Left hindlimb (tissue), 1 donor: ENCODE data around the gene ACP7.
"Not testable (repeated sequence)": the region's sequence is repeated elsewhere in the genome, so short reads cannot be mapped to it uniquely, and the experiment has no call there.

ENCODE experiments used
- DNase-seq: peaks from one replicate; pipeline ENCODE4 v3.0.0-alpha.2; 2018

Gene ACP7

DNA sequence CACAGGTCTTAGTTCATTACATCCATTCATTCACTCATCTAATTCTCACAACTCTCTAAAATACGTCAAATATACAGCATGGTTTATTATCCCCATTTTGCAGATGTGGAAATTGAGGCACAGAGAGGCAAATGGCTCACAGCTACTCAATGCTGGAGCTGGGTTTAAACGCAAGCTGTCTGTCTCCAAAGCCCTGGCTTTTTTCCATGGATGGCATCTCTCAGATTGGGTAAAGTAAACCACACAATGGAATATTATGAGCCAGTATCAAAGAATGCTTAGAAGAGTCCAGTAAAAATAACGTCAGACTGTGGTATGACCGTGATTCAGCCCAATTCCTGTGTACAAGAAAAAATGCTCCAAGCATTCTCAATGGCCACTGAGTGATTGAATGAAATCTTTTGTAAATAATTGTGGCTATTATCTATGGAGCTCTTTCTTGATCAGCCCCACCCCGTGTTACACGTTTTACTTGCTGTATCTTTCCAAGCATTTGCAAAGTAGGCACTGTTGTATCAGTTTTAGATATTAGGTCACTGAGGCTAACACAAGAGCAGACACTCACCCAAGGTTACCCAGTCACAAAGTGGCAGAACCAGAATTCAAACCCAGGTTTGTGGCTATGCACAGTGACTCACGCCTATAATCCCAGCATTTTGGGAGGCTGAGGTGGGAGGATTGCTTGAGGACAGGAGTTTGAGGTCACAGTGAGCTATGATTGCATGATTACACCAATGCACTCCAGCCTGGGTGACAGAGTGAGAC, 5.5 kb upstream of the ACP7 start:
- no peak for DNase-seq

DNA sequence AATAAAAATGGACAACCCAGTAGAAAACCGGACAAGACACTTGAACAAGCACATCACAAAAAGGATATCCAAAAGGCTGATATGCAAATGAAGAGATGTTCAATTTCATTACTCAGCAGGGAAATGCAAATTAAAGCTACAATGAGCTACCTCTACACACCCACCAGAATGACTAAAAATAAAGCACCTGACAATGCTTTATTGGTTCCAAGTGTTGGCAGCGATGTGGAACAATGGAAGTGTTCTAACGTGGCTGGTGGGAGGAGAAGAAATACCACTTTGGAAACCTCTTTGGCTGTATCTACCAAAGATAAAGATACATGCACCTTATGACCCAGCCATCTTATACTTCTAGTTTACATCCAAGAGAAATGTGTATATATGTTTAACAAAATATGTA, 3.7 kb upstream of the ACP7 start:
- DNase-seq = no peak

DNA sequence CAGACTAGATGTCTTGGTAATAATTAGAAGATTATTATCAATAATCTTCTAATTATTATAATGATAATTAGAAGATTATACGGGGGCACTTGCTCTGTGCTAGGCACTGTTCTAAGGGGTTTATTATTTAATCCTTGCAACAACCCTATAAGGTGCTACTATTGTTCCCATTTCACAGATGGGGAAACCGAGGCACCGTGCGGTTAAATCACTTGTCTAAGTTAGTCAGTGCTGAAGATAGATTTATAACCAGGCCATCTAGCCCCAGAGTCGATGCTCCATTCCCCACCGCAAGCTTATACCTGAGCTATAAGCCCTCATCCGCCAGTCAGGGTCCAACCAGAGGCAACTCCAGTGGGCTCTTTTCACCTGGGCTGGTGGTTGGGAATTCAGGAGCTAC, 2.0 kb upstream of the ACP7 start:
- DNase-seq = no peak

DNA sequence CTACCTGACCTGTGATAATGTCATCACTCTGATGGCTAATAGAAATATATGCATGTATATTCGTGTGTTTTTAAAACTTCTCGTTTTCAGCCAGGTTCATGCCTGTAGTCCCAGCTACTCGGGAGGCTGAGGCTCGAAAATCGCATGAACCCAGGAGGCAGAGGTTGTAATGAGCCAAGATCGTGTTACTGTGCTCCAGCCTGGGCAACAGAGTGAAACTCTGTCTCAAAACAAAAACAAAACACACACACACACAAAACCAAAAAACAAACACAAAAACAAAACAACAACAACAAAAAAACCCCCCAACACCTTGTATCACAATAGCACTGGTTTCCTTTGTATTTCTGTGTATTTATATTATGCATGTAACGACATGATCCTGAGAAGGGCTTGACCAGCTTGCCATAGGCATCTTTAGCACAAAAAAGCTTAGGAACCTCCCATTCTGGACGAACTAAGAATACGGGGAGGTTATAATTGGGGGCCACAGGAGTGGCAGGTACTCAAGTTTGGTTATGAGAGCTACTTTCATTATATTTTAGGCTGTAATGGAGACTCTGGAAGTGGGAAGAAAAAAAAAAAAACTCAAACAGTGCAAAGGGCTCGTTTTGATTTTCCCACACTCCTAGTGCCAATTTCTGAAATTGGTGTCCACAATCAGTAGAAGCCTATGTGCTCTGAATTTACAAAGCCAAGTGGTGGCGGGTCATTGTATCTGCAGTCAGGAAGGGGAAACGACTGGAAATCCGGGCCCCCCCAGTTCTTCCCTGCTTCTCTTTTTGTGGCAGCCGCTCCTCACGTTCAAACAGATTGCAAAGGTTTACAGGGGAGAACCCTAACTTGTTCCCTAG, 1.2 kb upstream of the ACP7 start:
- DNase-seq = no peak

DNA sequence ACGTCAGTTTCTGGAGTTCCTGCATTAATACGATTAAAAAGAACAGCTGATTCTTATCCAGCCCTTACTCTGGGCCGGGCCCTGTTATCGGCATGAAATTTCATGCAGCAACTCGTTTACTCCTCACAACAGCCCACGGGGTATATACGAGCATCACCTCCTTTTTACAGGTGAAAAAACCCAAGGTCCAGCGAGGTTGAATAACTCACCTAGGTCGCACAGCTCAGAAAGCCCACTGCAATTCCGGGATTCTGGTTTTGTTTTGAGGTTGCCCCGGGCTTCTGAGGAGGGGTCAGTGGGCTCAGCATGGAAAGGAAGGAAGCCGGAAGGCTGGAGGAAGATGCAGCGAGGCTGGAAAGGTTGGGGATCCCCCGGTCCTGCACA, 577 bp upstream of the ACP7 start:
- no peak for DNase-seq

DNA sequence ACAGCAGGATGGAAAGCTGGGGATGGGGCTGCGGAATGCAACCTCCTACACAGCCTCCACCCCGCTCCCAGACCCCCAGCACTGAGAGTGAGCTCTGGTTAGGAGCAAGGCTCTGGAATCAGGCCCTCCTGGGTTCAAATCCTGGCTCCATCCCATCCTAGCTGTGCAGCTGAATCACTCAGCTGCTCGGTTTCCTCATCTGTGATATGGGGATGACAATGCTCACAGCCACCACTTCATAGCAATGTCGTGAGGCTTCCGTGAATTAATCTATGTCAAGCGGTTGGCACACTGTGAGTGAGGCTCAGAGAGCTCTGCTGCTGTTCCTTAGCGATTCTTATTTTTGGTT, 538 bp downstream of the ACP7 start:
- DNase-seq = no peak

DNA sequence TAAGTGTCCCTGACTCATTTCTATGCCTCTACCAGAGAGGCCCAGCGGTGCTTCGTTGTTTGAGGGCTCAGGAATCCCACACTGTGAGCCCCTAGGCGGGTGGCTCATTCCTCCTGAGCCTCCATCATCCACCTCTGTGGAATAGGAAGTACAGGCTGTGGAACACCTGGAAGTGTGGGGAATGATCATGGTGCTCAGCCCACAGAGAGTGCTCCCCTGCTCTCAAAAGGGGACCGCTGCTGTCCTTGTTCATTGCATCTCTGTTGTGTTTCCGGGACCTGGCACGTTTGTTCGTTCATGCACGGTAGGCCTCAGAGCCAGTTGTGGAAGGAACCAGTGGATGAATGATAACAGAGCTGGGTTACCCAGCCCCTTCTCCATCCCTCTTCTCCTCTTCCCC, 1.2 kb downstream of the ACP7 start:
- no peak for DNase-seq

DNA sequence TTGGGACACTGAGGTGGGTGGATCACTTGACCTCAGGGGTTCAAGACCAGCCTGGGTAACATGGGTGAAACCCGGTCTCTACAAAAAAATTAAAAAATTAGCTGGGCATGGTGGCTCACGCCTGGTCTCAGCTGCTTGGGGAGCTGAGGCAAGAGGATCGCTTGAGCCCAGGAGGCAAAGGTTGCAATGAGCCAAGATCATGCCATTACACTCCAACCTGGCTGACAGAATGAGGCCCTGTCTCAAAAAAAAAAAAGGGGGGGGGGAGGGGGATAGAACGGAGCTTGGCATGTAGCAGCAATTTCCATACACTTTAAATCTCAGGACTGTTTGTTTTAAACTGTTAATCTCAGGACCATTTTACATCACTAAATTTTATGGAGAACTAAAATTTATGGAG, 2.2 kb downstream of the ACP7 start:
- DNase-seq = no peak

DNA sequence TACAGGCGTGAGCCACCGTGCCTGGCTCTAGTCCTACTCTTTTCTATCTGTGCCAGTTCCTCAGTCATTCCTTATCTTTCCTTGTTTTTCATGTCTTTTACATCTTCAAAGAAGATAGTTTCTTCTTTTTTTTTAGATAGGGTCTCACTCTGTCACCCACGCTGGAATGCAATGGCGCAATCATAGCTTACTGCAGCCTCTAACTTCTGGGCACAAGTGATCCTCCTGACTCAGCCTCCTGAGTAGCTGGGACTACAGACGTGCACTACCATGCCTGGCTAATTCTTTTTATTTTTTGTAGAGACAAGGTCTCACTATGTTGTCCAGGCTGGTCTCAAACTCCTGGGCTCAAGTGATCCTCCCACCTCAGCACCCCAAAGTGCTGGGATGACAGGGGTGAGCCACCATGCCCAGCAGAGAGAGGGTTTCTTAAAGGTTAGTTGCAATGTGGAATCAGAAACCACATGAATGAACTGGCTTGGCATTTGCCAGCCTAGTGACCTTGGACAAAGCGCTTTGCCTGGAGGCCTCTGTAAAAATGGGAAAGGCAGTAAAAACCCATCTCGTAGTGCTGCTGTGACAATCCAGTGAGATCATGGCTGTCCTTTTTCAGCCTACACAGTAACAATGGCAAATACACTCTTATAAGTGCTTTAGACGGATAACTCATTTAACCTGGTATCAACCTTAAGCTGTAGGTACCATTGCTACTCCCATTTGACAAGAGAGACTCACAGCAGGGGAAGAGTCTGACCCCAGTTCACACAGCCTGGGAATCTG, 3.9 kb downstream of the ACP7 start:
- DNase-seq = no peak

DNA sequence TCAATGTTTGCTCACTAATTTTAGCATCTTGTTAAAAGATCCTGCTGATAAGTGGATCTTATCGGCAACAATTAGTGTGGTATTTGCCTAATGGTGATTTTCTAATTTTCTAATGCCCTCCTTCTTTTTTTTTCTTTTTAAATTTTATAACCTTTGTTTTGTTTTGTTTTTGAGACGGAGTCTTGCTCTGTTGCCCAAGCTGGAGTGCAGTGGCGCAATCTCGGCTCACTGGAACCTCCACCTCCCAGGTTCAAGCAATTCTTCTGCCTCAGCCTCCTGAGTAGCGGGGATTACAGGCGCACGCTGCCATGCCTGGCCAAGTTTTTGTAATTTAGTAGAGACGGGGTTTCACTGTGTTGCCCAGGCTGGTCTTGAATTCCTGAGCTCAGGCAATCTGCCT, 5.8 kb downstream of the ACP7 start:
- DNase-seq = not testable (repeated sequence)

DNA sequence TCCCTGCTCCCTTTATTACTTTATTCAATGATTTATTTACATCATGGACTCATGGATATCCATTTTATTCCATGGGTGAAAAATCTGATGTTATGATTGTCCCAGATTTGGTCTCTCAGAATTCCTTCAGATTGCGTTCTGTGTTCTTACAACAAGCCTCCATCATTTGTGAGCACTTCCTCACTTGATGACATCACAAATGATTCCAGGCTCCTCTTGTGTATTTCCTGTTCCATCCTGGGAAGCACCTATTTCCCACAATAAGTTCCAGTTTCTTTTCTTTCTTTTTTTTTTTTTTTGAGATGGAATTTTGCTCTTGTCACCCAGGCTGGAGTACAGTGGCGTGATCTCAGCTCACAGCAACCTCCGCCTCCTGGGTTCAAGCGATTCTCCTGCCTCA, 6.7 kb downstream of the ACP7 start:
- DNase-seq = no peak

DNA sequence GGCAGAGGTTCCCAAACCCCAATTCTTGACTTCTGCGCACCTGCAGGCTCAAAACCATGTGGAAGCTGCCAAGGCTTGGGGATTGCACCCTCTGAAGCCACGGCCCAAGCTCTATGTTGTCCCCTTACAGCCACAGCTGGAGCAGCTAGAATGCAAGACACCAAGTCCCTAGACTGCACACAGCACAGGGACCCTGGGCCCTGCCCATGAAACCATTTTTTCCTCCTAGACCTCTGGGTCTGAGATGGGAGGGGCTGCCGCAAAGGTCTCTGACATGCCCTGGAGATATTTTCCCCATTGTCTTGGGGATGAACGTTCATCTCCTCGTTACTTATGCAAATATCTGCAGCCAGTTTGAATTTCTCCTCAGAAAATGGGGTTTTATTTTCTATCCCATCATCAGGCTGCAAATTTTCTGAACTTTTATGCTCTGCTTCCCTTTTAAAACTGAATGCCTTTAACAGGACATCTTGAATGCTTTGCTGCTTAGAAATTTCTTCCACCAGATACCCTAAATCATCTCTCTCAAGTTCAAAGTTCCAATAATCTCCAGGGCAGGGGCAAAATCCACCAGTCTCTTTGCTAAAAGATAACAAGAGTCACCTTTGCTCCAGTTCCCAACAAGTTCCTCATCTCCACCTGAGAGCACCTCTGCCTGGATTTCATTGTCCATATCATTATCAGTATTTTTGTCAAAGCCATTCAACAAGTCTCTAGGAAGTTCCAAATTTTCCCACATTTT, 11.8 kb downstream of the ACP7 start:
- not testable (repeated sequence) for DNase-seq

DNA sequence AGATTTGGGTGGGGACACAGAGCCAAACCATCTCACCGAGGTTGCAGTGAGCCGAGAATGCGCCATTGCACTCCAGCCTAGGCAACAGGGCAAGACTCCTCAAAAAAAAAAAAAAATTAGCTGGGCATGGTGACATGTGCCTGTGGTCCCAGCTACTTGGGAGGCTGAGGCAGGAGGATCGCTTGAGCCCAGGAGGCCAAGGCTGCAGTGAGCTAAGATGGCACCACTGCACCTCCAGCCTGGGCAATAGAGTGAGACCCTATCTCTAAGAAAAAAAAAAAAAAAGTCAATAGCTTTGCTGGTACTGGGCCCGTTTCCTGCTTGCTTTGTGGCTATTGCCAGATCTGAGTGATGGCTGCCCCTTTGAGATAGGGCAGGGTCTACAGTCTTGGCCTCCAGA, 13.1 kb downstream of the ACP7 start:
- no peak for DNase-seq

DNA sequence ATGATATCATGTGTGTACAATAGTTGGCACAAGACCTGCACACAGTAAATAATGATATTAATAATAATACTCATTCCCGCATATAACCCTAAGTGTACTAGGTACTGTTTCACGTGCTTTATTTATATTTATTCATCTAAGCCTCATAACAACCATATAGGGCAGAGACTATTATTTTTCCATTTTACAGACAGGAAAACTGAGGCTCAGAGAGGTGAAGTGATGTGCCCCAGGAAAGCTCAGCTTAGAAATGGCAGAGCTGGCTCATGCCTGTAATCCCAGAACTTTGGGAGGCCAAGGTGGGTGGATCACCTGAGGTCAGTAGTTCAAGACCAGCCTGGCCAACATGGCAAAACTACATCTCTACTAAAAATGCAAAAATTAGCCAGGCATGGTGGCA, 13.6 kb downstream of the ACP7 start:
- no peak for DNase-seq

DNA sequence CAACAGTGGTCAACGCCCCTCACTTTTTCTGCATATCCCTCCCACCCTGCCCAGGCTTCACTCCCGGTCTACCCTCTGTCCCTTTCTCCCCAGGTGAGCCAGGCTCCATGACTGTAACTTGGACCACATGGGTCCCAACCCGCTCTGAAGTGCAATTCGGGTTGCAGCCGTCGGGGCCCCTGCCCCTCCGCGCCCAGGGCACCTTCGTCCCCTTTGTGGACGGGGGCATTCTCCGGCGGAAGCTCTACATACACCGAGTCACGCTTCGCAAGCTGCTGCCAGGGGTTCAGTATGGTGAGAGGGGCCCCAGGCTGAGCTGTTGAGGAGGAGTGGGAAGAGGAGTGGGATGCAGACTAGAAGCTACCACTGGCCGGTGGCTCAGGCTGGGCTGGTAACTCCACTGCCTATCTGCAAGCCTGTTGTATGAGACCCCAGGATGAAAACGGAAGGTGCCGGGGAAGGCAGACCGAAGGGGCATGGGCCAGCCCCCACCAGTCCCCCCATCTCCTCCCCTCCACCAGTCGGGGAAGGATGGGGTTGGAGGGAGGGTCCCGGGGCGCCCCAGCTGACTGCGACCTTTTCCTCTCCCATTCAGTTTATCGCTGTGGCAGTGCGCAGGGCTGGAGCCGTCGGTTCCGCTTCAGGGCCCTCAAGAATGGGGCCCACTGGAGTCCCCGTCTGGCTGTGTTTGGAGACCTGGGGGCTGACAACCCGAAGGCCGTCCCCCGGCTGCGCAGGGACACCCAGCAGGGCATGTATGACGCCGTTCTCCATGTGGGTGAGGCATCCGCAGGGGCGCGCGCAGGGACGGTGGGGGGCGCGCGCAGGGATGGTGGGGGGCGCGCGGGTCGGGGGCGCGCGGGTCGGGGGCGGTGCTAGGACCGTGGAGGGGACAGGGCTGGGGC, 14.4 kb downstream of the ACP7 start:
- DNase-seq = no peak

DNA sequence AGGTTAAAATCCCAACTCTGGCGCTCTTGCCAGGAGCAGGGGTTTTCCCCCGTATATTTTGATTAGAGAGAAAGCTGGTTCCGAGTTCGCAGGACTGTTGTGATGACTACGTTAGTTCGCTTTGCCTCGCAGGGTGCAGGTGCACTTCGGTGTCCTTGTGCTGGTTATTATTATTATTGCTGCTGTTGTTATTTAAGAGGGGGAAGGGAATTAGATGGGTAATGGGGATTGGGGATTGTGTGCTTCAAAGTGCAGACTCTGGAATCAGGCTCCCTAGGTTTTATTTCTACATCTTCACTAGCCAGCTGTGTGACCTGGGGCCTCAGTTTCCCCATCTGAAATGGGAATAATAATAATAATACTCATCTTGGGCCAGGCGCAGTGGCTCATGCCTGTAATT, 15.2 kb downstream of the ACP7 start:
- DNase-seq = no peak

DNA sequence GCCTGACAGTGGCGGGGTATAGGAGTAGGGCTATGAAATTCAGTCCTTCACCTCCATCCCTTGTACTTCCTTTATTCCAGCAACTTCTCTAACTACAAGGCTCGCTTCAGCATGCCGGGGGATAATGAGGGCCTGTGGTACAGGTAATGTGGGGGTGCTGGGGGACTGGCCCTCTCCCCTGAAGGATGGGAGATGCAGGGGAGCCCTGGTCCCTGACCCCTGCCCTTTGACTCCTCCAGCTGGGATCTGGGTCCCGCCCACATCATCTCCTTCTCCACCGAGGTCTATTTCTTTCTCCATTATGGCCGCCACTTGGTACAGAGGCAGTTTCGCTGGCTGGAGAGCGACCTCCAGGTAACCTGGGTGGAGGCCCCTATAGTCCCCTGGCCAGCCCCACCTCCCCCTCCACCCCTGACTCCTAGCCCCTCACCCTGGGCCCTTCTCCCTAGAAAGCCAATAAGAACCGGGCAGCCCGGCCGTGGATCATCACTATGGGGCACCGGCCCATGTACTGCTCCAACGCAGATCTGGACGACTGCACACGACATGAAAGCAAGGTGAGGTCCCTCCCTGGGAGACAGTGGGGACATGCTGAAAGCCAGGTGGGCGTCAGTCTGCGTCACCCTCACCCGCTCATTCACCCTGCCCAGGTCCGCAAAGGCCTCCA, 16.5 kb downstream of the ACP7 start:
- DNase-seq = no peak

DNA sequence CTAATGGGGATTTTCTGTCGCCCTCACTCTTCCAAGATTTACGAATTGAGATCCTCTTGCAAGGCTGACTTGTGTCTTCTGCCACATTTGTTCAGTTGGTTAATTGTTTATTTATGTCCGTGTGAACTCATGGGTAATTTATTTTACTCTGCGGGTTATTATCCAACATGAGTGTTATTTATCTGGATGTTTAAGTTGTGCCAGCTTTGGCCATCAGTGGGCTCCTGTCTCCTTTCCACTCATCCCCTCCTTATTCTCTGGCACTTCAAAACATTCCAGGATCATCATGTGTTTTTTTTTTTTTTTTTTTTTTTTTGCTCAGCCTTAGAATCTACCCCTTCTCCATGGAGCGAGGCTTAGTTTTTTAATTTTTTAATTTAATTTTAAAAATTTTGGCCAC, 19.0 kb downstream of the ACP7 start:
- no peak for DNase-seq

DNA sequence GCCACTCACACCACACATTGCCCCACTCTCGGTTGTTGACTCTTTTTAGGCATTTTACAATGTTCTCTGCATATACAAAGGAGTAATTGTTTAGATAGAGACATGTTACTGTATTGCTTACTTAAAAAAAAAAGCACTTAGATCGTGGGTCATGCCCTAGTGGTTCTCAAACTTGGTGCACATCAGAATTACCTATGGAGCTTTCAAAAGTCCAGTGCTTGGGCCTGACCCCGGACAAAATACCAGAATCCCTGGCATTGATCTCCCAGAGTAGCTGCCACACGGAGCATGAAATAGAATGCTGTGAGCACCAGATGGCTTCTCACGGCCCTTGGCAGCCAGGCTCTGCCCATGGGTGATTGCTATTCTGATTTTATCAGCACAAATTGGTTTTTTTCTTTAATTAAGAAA, 20.0 kb downstream of the ACP7 start:
- DNase-seq = no peak

DNA sequence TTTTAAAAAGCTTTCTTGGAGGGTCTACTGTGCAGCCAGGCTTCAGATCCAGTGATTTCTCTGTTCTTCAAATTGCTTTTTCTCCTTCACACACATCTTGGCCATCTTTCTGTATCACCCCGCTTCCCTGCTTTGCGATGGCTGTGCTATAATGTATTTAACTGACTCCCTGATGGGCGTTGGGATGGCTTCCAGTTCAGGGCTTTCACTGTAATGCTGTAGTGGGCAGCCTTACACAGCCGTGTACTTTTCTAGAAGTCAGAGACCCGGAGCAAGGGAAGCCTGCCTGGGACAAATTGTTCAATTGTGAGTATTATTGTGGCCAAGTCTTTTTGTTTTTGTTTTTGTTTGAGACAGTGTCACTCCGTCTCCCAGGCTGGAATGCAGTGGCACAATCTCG, 22.0 kb downstream of the ACP7 start:
- DNase-seq = no peak

DNA sequence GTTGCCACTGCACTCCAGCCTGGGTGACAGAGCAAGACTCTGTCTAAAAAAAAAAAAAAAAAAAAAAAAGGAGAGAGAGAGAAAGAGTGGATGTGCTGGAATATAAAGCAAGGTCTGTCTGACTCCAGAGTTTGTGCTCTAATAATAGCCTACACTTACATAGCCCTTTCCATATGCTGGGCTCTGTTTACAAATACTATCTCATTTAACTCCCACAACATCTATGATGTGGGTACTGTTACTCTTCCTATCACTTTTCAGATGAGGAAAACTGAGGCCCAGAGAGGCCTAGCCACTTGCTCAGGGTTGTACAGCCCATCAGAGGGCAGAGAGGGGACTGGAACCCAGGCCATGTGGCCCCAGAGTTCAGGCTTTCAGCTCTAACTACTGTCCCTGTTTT, 25.5 kb downstream of the ACP7 start:
- no peak for DNase-seq
